ENCODE measurements around the gene OTUD7B.
"Not testable (repeated sequence)": the region's sequence is repeated elsewhere in the genome, so short reads cannot be mapped to it uniquely, and the experiment has no call there.

OTUD7B gene

DNA sequence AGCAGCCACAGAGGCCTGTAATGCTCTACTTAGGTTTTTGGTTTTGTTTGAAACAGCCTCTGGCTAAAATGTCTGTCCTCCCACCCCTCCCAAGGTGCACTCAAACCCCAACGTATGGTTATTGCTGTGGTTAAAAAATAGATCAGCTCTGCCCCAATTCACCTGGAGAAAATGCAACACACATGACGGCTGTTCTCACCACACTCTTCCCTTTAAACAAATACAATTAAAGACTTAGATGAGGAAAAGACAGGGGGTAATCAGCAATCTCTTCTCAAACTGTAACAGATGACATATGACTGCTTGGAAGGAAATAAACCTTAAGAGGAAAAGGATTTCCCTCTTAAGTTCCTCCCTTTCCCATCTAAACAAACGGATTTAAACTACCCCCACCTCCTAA is 67.6 kb downstream of the OTUD7B start:
- no peak for DNase-seq

- peak; percentile 86 for DNase-seq
These were observed 68.3 kb downstream of the OTUD7B start for GRCh38 chr1:149942207-149942606.

DNA sequence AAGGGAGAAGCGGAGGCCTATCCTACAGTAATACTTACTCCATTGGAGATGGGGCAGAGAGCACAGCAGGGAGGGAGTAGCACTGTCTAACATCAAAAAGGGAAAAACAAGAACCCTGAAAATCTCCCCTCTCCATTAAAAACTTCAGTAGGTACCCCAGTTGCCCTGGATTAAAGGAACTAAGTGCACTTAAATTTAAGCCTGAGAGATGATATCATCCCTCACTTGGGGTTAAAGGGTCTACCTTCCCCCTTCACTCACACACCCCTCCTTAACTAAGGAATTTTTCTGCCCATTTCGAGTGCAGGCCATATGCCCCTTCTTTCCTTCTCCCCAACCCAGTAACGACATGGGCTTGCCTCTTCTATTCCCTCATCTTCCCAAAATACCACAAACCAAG is 70.1 kb downstream of the OTUD7B start:
- DNase-seq: no peak

GRCh38 chr1:149938668-149939003 is 71.9 kb downstream of the OTUD7B start:
- DNase-seq: not testable (repeated sequence)

GRCh38 chr1:149937759-149938158 is 72.8 kb downstream of the OTUD7B start:
- DNase-seq: no peak

DNA sequence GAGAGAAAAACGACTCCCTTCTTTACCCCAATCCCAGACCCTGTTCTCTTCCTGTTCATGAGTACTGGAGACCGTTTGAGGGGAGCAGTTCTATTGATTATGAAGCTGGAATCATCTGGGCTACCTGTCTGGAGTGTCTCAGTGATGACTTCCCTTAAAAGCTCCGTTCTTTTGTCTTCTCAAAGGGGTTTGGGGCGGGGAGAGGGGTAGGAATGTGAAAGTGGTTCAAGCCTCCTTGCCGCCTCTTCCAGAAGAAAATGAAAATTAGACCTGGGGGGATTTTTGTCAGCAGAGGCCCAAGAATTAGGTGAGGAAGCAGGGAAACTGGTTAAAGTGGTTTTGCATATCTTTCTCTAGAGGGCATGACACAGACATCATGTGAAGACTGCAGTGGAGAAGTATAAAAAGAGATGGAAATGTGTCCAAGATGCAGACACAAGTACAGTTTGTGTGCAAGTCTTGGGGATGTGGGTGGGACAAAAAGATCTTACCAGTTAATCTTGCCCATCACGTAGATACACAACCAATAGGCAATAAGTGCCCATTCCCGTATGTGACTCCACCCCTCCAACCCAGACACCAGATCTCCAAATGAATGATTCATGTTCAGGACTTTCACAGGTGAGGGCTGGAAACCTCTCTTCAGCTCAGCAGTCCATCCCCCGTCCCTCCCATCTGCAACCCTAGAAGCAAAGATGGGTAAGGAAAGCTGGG is 73.4 kb downstream of the OTUD7B start:
- peak; percentile 70 for DNase-seq

DNA sequence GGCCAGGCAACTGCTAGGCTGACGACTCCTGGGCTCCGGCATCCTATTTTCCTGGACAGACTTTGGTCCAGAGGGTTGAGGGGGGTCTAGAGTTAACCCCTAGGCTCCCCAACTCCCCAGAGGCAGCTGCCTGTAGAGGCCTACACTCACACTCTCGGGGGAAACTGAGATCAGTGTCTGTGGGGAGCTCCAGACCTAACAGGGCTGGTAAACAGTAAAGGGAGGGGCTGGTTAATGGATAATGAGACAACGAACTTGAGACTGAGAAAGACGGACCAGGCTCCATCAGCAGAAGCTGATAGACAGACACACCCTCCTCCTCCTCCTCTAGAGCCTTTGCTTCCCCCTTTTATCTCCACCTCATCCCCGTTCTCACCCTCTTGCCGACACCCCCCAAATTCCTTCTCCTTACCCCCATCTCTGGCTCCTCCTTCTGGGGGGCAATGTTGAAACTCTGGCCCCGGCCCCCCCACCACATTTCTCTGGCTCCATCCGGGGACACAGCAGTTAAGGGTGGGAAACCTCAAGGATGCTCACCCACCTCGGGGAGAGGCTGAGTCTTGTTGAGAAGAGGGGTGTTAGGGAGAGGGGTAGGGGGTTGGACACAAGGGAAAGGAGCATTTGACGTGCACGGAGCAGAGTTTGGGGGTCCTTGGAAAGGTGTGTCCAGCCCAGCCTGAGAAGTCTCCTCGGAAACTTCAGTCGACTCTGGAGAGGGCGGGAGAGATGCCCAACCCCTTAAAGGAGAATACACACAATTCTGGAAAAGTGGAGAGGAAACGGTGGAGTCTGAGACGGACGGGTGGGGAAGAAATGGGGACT is 74.1 kb downstream of the OTUD7B start, which contains the start of gene MTMR11:
Gene MTMR11 (minus strand): TSS at position 710 of the 822 bp plus-strand sequence. CDS start 232 bp downstream, at position 478.
- DNase-seq: no peak

DNA sequence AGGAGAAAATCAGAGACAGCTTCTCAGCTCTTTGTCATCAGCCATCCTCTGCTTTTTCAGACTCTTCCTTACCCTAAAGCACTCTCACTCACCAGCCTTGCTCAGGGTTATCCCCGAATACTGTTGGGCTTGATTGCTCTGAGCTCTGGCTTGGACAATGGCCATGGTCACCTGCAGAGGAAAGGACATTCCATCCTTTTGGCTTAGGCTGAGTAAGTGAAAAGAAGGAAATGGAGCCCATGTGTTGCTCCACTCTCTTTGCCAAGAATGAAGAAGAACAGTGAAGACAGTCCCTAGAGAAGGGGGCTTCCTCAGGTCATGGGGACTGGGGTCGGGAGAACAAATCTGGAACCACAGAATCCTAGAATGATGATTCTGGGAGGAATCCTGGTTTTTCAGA is 76.2 kb downstream of the OTUD7B start:
- no peak for DNase-seq

DNA sequence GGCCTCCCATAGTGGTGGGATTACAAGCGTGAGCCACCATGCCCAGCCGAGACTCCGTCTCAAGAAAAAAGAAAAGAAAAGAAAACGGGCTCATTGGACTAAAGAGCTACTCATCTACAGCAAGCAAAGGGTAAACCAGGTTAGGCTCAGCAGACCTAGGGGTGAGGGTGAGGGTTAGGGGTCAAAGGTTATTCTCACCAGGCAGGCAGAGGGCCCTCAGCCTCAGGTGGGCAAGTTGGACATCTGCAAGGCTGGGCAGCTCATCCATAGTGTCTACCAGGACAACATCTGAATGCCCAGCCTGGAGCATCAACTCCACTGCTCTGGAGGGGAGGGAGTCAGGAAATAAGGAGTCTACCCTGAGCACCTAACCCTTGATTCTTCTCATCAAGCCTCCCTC is 77.3 kb downstream of the OTUD7B start:
- DNase-seq: no peak

GRCh38 chr1:149932474-149932873 is 78.1 kb downstream of the OTUD7B start:
- DNase-seq: no peak

DNA sequence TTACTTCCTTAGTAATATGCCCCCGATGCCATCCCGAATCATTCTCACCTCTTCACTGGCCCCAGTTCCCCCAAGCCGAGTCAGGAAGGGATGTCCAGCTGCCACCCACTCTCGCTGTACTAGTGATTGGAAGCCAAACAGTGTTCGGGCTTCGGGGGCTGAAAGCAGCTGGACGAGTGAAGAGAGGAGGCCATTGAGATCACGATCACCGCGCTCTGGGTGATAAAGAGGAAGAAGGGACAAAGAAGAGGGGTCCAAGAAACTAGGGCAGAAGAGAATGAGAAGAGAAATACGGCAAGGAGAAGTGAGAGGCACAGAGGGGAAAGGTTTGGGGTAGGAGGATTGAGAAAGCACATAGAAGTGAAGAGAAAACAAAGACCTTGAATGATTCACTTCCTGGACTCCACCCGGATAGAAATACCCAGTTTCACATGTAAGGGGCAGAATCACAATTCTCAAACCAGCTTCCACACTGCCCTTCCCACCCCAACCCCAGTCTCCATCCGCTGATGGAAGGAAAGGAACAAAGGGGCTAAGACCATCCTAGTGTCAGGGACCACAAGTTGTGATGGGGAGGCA is 79.2 kb downstream of the OTUD7B start:
- DNase-seq: no peak

- no peak for DNase-seq
These were observed 80.7 kb downstream of the OTUD7B start for GRCh38 chr1:149929856-149930255.

GRCh38 chr1:149928401-149928724 is 82.2 kb downstream of the OTUD7B start:
- DNase-seq: no peak

GRCh38 chr1:149927563-149928400 is 82.7 kb downstream of the OTUD7B start, which contains the start of gene SF3B4:
Gene SF3B4 (minus strand): TSS chr1:149927803. CDS start chr1:149927759, 44 bp downstream.
- DNase-seq: peak; percentile 97

DNA sequence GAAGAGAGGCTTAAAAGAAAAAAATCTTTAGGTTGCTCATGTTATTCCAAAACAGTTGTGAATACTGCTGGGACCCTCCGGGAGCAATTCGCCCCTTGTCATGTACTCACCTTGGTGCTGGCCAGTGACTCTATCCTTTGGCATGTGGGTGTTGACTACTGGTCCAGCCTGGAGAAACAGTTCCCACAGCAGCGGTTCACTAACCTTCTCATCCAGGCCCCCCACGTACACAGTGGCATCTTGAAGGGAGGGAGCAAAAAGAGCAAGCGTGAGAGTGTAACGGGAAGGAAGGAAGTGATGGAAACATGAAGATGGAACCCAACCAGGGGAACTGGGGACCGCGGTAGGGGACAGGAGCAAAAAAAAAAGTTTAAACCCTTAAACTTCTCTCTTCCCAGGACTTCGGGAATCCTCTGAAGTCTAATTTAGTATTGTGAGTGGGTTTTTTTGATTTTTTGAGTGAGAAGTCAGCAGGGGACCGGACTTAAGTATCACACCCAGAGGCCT is 83.4 kb downstream of the OTUD7B start:
- DNase-seq: no peak

DNA sequence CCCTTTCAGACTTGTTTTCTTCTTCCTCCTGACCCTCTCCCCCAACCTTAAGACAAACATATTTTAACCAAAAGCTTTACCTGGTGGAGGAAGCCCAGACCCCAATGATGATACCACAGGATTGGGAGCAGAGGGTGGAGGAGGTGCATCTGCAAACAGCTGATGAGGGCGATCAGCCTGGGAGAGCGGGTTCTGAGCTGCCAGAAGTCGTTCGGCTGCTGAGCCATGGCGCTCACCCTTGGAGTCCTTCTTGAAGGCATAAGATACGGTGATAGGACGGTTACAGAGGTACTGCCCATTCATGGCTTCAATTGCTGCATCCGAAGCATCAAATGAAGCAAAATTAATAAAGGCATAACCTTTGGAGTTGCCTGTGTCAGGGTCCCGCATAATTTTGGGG is 84.2 kb downstream of the OTUD7B start:
- no peak for DNase-seq

DNA sequence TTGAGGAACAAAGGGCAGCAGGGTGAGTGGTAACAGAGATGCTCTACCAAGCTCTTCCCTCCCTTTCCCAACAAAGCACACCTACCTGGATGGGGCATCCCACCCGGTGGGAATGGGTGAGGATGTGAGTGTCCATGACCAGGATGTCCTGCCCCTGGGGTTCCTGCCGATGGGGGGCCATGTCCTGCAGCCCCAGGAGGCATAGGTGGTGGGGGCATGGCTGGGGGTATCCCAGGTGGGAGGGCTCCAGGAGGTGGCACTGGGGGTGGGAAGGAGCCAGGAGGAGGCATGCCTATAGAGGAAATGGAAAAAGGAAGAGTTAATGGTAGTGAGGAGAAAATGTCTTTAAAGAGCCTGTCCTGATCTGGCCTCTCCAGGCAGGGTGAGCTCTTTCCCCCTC is 84.8 kb downstream of the OTUD7B start:
- DNase-seq: no peak

DNA sequence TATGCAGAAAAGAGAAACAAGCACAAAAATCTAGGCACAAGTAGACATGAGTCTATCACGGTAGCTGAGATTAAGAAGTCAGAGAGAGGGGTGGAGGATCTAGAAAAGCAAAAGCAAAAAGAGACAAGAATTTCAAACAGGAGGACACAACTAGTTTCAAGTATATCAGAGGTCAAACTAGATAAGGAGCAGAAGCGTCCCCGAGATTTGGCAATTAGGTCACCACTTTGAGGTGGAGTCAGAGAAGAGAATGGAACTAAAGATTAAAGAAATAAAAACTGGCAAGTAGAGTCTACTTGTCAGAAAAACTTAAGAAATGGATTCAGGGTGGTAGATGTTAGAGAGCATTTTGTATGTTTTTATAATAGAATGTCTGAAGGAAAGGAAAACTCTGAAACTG is 85.2 kb downstream of the OTUD7B start:
- DNase-seq: no peak

DNA sequence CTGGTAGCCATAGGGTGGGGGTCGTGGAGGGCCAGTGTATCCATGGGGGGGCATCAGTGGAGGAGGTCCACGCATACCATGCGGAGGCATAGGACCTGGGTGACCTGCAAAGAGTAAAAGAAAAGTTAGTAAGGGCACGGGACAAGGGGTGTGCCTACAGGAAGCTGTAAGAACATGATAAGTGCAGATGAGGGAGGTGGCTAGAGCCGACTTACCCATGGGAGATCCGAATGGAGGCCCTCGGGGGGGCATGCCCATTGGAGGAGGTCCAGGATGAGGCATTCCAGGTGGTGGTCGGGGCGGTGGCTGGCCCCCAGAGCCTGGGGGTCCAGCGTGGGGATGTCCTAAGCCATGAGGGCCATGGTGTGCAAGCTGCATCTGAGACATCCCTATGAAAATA is 86.9 kb downstream of the OTUD7B start:
- no peak for DNase-seq

- DNase-seq: peak; percentile 65
These were observed 92.9 kb downstream of the OTUD7B start, which contains the start of gene SV2A for GRCh38 chr1:149917571-149918144. Gene SV2A (minus strand): TSS chr1:149917844. CDS start chr1:149913840, 4,004 bp downstream.

- no peak for DNase-seq
These were observed 93.7 kb downstream of the OTUD7B start for GRCh38 chr1:149916898-149917252.

- DNase-seq: no peak
These were observed 94.2 kb downstream of the OTUD7B start for GRCh38 chr1:149916193-149916897.

All from NCI-H2227 treated with DMSO at 0.1 percent for 48 hours (cell line).